H9 (cell line): ENCODE results near the gene FEM1C. TPM values are rescaled to one million over a fixed set of nuclear protein-coding genes. Genes with fewer than 3 reads are reported as not detected.

Experiments used
- DNase-seq: peaks from one replicate; pipeline ENCODE4 v3.0.0-alpha.2; 2017
- H2AFZ ChIP-seq: one replicate; pipeline ENCODE4 v1.6.1; 2013; ENCODE audit warnings: mild to moderate bottlenecking, low read length, control low read depth, moderate library complexity
- H2AK5ac ChIP-seq: 2 replicates; pipeline ENCODE4 v1.6.1; 2013; ENCODE audit warnings: low read length, control low read depth, mixed read lengths; ENCODE audit not compliant: insufficient read length
- H2BK120ac ChIP-seq: one replicate; pipeline ENCODE4 v1.6.1; 2013; ENCODE audit warnings: low read depth, mild to moderate bottlenecking, low read length, control low read depth, inconsistent platforms; ENCODE audit not compliant: poor library complexity, severe bottlenecking
- H2BK12ac ChIP-seq: 2 replicates; pipeline ENCODE4 v1.6.1; 2013; ENCODE audit warnings: low read length, control low read depth, mixed read lengths, low read depth; ENCODE audit not compliant: insufficient read length
- H2BK15ac ChIP-seq: 2 replicates; pipeline ENCODE4 v1.6.1; 2013; ENCODE audit warnings: low read depth, low read length, control low read depth
- H2BK20ac ChIP-seq: one replicate; pipeline ENCODE4 v1.6.1; 2013; ENCODE audit warnings: low read depth, mild to moderate bottlenecking, low read length, control low read depth, inconsistent platforms; ENCODE audit not compliant: poor library complexity, severe bottlenecking
- H2BK5ac ChIP-seq: 2 replicates; pipeline ENCODE4 v1.6.1; 2013; ENCODE audit warnings: low read length, control low read depth, mixed read lengths; ENCODE audit not compliant: insufficient read length
- H3K14ac ChIP-seq: 2 replicates; pipeline ENCODE4 v1.6.1; 2013; ENCODE audit warnings: low read length, control low read depth; ENCODE audit not compliant: insufficient read depth
- H3K18ac ChIP-seq: 2 replicates; pipeline ENCODE4 v1.6.1; 2013; ENCODE audit warnings: low read depth, mild to moderate bottlenecking, mixed read lengths, low read length, control low read depth; ENCODE audit not compliant: insufficient read length
- H3K23ac ChIP-seq: 2 replicates; pipeline ENCODE4 v1.6.1; 2013; ENCODE audit warnings: low read length, control low read depth, mixed read lengths, low read depth; ENCODE audit not compliant: insufficient read length
- H3K23me2 ChIP-seq: 2 replicates; pipeline ENCODE4 v1.6.1; 2013; ENCODE audit warnings: low read depth, mild to moderate bottlenecking, mixed read lengths, low read length, control low read depth; ENCODE audit not compliant: insufficient read length, poor library complexity, severe bottlenecking
- H3K27ac ChIP-seq: 2 replicates; pipeline ENCODE4 v1.5.1; 2013; ENCODE audit warnings: low read length, control low read depth, mixed read lengths, low read depth; ENCODE audit not compliant: insufficient read length
- H3K27me3 ChIP-seq: 2 replicates; pipeline ENCODE4 v1.6.1; 2013; ENCODE audit warnings: low read length, control low read depth, inconsistent platforms; ENCODE audit not compliant: insufficient read depth
- H3K4ac ChIP-seq: 2 replicates; pipeline ENCODE4 v1.6.1; 2013; ENCODE audit warnings: low read depth, mild to moderate bottlenecking, control low read depth, inconsistent platforms, low read length, moderate library complexity
- H3K4me1 ChIP-seq: 2 replicates; pipeline ENCODE4 v1.6.1; 2013; ENCODE audit warnings: low read length, control low read depth, inconsistent platforms; ENCODE audit not compliant: insufficient read depth
- H3K4me2 ChIP-seq: 2 replicates; pipeline ENCODE4 v1.6.1; 2013; ENCODE audit warnings: low read length, control low read depth, mixed read lengths; ENCODE audit not compliant: insufficient read length, insufficient read depth
- H3K56ac ChIP-seq: 2 replicates; pipeline ENCODE4 v1.6.1; 2013; ENCODE audit warnings: low read depth, mild to moderate bottlenecking, mixed read lengths, low read length, control low read depth; ENCODE audit not compliant: insufficient read length
- H3K79me1 ChIP-seq: 2 replicates; pipeline ENCODE4 v1.6.1; 2013; ENCODE audit warnings: low read depth, mild to moderate bottlenecking, moderate library complexity, low read length, control low read depth, inconsistent platforms; ENCODE audit not compliant: insufficient read depth, poor library complexity, severe bottlenecking
- H3K79me2 ChIP-seq: 2 replicates; pipeline ENCODE4 v1.6.1; 2013; ENCODE audit warnings: low read length, control low read depth, inconsistent platforms; ENCODE audit not compliant: insufficient read depth
- H3K9ac ChIP-seq: 2 replicates; pipeline ENCODE4 v1.6.1; 2013; ENCODE audit warnings: low read length, control low read depth, mixed read lengths; ENCODE audit not compliant: insufficient read length; ENCODE audit errors: extremely low read depth
- H3K9me3 ChIP-seq: one replicate; pipeline ENCODE4 v1.6.1; 2013; ENCODE audit warnings: low read depth, low read length, inconsistent platforms; ENCODE audit not compliant: control insufficient read depth
- H3T11ph ChIP-seq: one replicate; pipeline ENCODE4 v1.6.1; 2013; ENCODE audit warnings: mild to moderate bottlenecking, low read length, control low read depth, inconsistent platforms
- H4K20me1 ChIP-seq: one replicate; pipeline ENCODE4 v1.6.1; 2013; ENCODE audit not compliant: control insufficient read depth, insufficient read length, insufficient read depth
- H4K5ac ChIP-seq: 2 replicates; pipeline ENCODE4 v1.6.1; 2013; ENCODE audit warnings: low read depth, mild to moderate bottlenecking, mixed read lengths, low read length, control low read depth; ENCODE audit not compliant: insufficient read length
- H4K8ac ChIP-seq: replicated peaks from 2 replicates; pipeline ENCODE4 v1.6.1; 2013; ENCODE audit warnings: low read length, control low read depth, mixed read lengths, low read depth; ENCODE audit not compliant: insufficient read length
- H4K91ac ChIP-seq: 2 replicates; pipeline ENCODE4 v1.6.1; 2013; ENCODE audit warnings: low read depth, mild to moderate bottlenecking, moderate library complexity, mixed read lengths, low read length, control low read depth; ENCODE audit not compliant: insufficient read length
- H3K27ac Mint-ChIP-seq, 3 experiments: 2 replicates in 2 of 3; 3 replicates in 1 of 3; pipeline ENCODE4 v1.8.0; 2020 to 2021; ENCODE audit warnings: mixed read lengths in 3 of 3, mild to moderate bottlenecking in 1 of 3, moderate library complexity in 1 of 3
- H3K27me3 Mint-ChIP-seq: 2 replicates; pipeline ENCODE4 v1.8.0; 2021; ENCODE audit warnings: low read depth, mild to moderate bottlenecking, moderate library complexity, mixed read lengths
- H3K36me3 Mint-ChIP-seq, 3 experiments: 2 replicates in 2 of 3; 3 replicates in 1 of 3; pipeline ENCODE4 v1.8.0; 2020 to 2021; ENCODE audit warnings: low read depth in 3 of 3, mixed read lengths in 3 of 3; ENCODE audit not compliant: insufficient read depth in 1 of 3
- H3K4me1 Mint-ChIP-seq, 2 experiments: 2 replicates each; pipeline ENCODE4 v1.8.0; 2020; ENCODE audit warnings: mixed read lengths in 2 of 2
- H3K4me3 Mint-ChIP-seq, 2 experiments: 2 replicates in 1 of 2; 3 replicates in 1 of 2; pipeline ENCODE4 v1.8.0; 2020 to 2021; ENCODE audit warnings: mild to moderate bottlenecking in 2 of 2, mixed read lengths in 2 of 2, moderate library complexity in 1 of 2
- H3K9me3 Mint-ChIP-seq, 2 experiments: 2 replicates in 1 of 2; 3 replicates in 1 of 2; pipeline ENCODE4 v1.8.0; 2020; ENCODE audit warnings: mild to moderate bottlenecking in 2 of 2, mixed read lengths in 2 of 2, moderate library complexity in 1 of 2
- CTCF ChIP-seq: fragments of 200-600 bp; sonication (generic); conservative IDR thresholded peaks from 3 replicates; pipeline ENCODE4 v1.8.0; 2021; ENCODE audit warnings: antibody characterized with exemption, mild to moderate bottlenecking
- WGBS: extraction: QIAGEN DNeasy Blood & Tissue Kit; methylation state at CpG from one replicate; pipeline ENCODE4 v1.1.7; 2013; ENCODE audit warnings: missing lambda C conversion rate, low lambda C conversion rate, mixed read lengths; ENCODE audit not compliant: insufficient read length; ENCODE audit errors: extremely low coverage; 5-methylcytosine and 5-hydroxymethylcytosine counted together
- total RNA-seq: library from RNA; stranded (reverse); gene quantifications from 2 replicates; pipeline ENCODE4 v1.2.1, GENCODE V29; 2021

FEM1C gene
- total RNA-seq, 1 experiment from 2014 or later = 15.2 TPM

DNA sequence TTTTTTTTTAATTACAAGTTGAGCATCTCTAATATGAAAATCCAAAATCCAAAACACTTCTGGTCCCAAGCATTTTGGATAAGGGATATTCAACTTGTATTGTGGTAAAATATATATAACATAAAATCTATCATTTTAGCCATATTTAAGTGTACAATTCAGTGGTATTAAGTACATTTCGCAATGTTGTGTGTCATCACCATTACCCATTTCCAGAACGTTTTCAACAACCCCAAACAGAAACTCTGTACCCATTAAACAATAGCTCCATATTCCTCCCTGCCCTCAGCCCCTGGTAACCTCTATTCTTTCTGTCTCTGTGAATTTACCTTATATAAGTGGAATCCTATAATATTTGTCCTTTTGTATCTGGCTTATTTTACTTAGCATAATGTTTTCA lies 32.8 kb upstream of the FEM1C start:
- Histone ChIP-seq H3K79me1 (no peaks in the 10 kb centered on the region), H3K23me2 (no peaks in the 10 kb centered on the region), H2BK5ac (no peak overlapping the region), H3K14ac (no peak overlapping the region), H3K9me3 (no peaks in the 10 kb centered on the region), H2BK12ac (no peak overlapping the region), H4K91ac (no peak overlapping the region), H2BK120ac (no peak overlapping the region), H3K27me3 (no peaks in the 10 kb centered on the region), H3K56ac (no peak overlapping the region), H2AK5ac (no peak overlapping the region), H3K18ac (no peak overlapping the region), H3K23ac (no peak overlapping the region), H3K27ac (no peak overlapping the region), H3T11ph (no peak overlapping the region), H3K4me1 (no peaks in the 10 kb centered on the region), H2BK20ac (no peak overlapping the region), H3K9ac (no peak overlapping the region), H4K8ac (no peak overlapping the region), H3K4me2 (no peak overlapping the region), H2AFZ (no peak overlapping the region), H4K5ac (no peak overlapping the region), H3K79me2 (no peaks in the 10 kb centered on the region), H2BK15ac (no peak overlapping the region), H3K4ac (no peak overlapping the region), H4K20me1 (no peaks in the 10 kb centered on the region)
- no CpG with 5 or more reads among the region's 2 CpGs for WGBS
- Mint-ChIP-seq H3K27me3 (no peaks in the 10 kb centered on the region), H3K4me3 (no peak overlapping the region), H3K4me1 (peaks cover 7 to 8% of the 10 kb centered on the region in 2 experiments), H3K9me3 (no peaks in the 10 kb centered on the region; a peak in 1 of 5 replicates), H3K36me3 (0 out of 7 replicates have a peak, but pooled peaks cover 0 to 4% (median 0%) of the 10 kb centered on the region in 3 experiments), H3K27ac (no peak overlapping the region)
- TF ChIP-seq CTCF = no peak
- no peak for DNase-seq
